Activated effector memory CD4-positive, alpha-beta T cell treated with anti-CD3 and anti-CD28 coated beads, Interleukin-2, amount 50 U/mL, for 16 hours (primary cell): ENCODE data around the gene MAPK1.
A peak's percentile ranks its signal among the peaks of the same experiment; 100 is the strongest.
"Not testable (repeated sequence)": the region's sequence is repeated elsewhere in the genome, so short reads cannot be mapped to it uniquely, and the experiment has no call there.

ENCODE experiments used
- DNase-seq: peaks from one replicate; pipeline ENCODE4 v3.0.0-alpha.2; 2020

Gene MAPK1

DNA sequence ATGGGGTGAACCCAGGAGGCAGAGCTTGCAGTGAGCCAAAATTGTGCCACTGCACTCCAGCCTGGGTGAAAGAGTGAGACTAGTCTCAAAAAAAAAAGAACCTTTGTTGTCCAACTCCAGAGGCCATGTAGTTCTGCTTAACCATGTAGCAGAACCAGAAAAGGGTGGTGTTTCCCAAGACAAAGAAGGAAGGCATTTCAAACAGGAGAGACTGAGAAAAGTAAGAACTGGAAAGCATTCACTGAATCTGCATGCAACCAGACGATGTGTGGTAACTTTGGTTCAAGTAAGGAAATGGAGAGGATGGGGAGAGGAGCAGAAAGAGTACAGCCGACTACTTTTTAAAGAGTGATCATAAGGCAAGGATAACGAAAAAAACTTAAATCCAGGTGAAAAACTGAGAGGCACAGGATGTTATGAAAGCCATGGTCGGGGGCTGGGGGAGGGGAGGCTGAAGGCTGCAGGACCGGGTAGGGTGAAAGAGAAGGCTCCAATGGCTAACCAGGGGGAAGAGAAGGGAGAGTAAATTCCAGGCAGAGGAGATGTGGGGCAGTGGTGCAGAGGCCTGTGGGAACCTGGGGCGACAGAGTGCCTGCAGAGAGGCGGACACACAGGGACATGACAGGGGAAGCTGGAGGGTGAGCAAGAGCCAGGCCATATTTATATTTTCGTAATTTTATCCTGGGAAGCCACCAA lies 48.8 kb downstream of the MAPK1 start:
- DNase-seq, result no peak

DNA sequence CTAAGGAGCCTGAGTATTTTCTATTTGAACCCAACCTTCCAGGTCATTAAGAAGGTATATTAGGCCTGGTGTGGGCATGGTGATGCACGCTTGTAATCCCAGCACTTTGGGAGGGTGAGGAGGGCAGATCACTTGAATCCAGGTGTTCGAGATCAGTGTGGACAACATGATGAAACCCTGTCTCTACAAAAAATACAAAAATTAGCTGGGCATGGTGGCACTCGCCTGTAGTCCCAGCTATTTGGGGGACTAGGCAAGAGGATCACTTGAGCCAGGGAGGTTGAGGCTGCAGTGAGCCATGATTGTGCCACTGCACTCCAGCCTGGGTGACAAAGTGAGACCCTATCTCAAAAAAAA lies 50.0 kb downstream of the MAPK1 start:
- DNase-seq, result not testable (repeated sequence)

DNA sequence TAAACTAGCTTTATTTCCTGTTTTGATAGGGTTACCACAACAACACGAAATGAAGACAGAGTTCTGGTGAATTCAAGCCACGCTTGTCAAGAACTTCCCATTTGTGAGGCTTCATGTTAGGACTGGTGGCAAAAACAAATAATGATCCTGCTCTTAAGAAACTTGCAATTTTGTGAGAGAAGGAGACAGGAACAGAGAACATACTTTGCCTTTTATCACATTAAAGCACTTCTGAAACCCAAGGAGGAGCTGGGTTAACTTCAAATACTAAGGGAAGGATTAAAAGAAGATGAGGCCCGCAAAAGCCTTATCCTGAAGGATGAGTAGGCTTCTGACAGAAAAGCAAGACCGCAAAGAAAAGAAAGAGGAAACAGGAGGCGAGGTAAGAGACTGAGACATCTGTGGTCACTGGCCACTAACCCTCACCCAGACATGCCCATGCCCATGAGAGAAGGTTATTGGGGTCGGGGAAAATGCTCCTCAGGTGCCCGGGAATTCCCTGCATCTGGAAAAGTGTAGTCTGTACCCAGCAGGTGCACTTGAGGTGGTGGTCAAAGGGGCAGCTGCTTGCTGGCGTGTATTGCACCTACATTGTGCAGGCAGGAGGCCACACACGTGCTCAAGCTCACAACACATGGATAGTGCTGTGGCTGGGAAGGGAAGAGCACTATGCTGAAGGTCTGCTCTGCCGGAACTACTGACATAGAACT lies 50.5 kb downstream of the MAPK1 start:
- DNase-seq, result no peak

DNA sequence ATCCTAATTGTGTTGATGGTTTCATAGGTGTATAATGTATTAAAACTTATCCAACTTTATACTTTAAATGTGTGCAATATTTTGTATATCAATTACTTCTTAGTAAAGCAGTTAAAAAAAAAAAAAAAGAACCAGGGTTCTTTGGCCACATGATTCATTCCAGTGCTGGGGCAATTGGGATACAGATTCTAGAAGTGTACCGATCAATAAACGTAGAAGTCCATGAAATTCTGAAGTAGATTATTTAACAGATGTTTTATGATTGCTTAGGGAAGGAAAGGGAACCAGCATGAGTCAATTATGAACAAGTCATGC lies 51.0 kb downstream of the MAPK1 start:
- DNase-seq, result no peak

DNA sequence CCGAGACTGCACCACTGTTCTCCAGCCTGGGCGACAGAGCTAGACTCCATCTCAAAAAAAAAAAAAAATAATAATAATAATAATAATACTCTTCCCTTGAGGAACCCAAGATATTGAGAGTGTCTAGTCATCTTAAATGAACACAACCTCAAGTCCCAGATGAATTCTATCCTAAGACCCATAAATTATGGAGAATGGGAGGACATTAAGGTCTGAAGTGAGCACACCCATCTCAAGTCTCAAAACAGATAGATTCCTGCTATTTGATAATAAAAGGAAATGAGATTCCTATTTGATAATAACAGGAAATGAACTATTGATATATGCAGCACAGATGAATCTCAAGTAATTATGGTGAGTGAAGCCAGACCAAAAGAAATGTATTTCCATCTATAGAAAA lies 51.5 kb downstream of the MAPK1 start:
- DNase-seq, result no peak

DNA sequence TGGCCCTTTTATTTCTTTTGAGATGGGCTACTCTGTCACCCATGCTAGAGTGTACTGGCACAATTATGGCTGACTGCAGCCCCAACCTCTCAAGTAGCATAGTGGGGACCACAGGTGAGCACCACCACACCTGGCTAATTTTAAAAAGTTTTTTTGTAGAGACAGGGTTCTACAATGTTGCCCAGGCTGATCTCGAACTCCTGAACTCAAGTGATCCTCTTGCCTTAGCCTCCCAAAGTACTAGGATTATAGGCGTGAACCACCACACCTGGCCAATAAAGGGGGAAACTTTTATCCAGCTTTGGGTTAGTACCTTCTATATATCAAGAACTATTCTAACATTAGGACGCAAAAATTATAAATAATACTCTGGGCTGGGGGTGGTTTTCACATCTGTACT lies 52.1 kb downstream of the MAPK1 start:
- no peak for DNase-seq

DNA sequence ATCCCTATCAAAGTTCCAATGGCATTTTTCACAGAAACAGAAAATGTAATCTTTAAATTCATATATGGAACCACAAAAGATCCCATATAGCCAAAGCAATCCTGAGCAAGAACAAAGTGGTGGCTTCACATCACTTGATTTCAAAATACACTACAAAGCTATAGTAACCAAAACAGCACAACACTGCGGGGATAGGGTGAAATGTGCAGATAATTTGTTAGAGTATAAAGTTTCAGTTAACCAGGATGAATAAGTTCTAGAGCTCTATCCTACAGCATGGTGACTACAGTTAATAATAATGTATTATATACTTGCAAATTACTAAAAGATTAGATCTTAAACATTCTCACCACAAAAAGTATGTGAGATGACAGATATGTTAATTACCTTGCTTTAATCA lies 55.5 kb downstream of the MAPK1 start:
- no peak for DNase-seq

DNA sequence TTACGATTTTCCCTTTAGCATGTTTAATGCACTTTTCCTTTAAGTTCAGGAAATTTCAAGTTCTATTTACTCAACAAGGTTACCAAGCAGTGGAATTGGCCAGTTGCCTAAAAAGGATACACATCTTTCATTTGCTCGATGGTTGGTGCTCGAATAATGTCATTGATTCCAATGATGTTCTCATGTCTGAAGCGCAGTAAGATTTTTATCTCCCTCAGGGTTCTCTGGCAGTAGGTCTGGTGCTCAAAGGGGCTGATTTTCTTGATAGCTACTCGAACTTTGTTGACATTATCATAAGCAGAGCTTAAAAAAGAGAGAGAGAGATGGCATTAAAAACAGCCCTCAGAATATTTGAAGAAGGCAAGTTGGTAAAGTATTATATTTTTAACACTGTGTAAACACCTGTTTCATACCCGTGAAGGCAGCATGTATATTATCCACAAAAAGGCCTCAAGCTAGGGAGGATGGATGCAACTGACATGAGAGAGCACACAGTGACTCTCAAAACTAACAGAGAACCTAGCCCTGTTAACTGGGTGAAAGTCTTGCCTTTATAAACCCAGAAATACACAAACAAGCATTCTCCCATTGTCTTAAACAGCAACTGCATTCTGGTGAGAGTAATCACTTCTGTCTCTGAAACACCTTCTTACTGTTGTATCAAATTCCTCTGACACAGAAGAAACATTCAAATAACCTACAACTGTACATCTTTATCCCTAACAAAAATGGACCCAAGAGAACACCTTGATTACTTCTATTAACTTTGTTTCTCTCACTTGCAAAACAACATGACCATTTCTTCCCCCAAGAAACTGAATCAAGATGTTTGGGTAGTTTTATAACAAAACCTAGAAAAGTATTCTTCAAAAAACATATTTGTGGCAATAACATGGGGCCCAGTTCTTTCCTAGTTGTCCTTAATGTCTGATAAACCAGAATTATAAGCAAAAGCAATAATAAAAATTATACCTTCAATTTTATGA lies 59.6 kb downstream of the MAPK1 start:
- DNase-seq, result no peak

DNA sequence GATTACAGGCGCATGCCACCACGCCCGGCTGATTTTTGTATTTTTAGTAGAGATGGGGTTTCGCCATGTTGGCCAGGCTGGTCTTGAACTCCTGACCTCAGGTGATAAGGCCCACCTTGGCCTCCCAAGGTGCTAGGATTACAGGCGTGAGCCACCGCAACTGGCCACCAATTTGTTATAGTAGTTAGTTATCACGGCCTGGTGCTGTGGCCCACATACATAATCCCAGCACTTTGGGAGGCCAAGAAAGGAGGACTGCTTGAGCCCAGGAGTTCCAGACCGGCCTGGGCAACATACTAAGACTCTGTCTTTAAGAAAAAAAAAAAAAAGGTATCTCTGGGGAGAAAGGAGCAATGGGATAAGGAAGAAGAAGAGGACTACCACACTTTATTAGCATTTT lies 62.1 kb downstream of the MAPK1 start:
- DNase-seq, result not testable (repeated sequence)

DNA sequence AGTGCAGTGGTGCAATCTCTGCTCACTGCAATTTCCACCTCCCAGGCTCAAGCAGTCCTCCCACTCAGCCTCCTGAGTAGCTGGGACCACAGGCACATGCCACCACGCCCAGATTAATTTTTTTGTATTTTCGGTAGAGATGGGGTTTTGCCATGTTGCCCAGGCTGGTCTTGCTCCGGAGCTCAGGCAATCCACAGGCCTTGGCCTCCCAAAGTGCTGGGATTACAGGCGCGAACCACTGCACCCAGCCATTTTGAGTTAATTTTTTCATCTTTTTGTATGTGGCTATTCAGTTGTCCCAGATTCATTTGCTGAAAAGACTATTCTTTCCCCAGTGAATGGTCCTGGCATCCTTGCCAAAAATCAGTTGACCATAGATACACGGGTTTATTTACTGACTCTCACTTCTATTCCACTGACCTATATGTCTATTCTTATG lies 63.6 kb downstream of the MAPK1 start:
- no peak for DNase-seq

DNA sequence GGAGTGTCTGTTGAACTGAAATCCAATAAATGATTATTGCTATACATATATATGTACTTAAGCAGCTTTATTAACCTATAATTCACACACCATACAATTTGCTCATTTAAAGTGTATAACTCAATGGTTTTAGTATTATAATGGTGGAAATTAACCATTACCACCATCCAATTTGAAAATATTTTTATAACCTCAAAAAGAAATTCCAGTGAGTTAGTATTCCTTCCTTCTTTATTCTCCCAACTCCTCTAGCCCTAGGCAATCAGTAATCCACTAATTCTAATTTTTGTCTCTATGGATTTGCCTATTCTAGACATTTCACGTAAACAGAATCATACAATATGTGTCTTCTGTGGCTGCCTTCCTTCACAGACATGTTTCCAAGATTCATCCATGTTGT lies 64.8 kb downstream of the MAPK1 start:
- no peak for DNase-seq

DNA sequence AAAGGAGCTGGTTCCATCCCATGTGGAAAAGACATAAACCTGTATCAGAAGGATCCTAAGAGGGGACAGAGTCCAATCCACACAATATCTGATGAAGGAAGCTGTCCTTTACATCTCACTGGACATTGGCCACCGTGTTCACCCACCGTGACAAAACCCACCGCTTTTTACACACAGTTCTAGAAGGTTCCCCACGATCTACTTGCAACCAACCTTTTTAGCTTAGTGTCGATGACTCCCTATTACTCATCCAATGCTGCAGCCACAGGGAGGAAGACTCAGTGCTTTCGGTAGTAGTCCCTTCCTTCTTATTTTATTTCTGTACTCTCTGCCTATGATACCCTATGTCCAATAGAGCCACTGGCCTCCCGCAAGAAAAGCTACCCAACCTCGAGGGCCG lies 65.4 kb downstream of the MAPK1 start:
- no peak for DNase-seq

DNA sequence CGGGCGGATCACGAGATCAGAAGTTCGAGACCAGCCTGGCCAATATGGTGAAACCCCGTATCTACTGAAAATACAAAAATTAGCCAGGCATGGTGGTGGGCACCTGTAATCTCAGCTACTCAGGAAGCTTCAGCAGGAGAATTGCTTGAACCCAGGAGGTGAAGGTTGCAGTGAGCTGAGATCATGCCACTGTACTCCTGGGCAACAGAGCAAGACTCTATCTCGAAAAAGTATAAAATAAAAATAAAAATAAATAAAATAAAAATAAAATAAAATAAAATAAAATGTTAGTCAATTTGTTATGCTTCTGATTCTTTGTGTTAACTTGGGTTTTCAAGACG lies 66.2 kb downstream of the MAPK1 start:
- not testable (repeated sequence) for DNase-seq

DNA sequence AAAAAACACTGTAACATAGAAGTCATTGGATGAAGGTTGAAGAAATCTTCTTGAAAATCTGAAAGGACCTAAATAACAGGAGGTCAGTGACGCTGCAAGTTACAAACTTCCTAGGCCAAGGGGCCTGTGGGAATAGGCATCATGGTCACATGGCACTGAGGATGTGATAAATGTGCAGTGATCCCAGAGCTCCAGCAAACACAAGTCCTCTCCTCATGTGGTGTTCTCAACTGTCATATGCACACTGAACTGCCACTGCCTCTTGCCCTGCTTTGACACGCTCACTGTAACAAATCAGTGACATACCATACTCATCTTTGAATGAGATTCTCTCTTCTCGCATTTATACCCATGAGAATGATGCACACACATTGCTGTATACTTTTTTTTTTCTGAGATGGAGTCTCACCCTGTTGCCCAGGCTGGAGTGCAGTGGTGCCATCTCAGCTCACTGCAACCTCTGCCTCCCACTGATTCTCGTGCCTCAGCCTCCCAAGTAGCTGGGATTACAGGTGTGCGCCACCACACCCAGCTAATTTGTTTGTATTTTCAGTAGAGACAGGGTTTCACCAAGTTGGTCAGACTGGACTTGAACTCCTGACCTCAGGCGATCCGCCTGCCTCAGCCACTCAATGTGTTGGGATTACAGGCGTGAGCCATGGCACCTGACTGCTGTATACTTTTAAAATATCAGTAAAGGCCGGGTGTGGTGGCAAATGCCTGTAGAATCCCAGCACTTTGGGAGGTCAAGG lies 66.7 kb downstream of the MAPK1 start:
- DNase-seq, result no peak

DNA sequence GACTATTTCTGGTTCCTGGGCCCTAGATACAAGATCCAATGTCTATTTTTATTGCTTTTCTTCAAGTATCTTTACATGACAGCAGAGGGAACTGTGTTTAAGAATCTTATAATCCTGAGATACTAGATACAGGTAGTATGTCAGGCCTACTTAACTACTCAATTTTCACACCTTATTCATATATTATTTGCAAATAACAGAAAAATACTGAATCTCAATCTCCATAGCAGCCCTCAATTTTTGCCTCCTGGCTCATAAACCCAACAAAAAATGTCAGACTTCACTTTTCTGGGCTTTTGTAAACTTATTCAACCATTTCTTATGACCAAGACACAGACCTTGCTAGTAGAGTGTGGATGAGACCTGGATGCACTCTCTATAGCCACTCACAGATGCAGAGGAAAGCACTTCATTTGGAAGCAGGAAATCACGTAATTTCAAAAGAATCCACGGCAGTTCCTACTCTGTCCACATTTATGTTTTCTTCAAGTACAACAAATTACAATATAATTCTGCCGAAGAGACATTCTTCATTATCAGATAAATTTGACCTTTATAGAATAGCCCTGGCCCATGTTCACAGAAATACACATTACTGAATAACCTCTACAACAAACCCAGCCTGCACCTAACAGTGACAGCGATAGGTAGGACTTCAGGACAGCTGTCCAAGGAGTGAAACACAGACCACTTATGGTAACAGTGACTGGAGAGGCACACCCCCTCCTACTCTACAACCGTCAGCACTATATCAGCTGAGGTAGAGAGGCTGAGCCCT lies 69.8 kb downstream of the MAPK1 start:
- DNase-seq, result no peak

DNA sequence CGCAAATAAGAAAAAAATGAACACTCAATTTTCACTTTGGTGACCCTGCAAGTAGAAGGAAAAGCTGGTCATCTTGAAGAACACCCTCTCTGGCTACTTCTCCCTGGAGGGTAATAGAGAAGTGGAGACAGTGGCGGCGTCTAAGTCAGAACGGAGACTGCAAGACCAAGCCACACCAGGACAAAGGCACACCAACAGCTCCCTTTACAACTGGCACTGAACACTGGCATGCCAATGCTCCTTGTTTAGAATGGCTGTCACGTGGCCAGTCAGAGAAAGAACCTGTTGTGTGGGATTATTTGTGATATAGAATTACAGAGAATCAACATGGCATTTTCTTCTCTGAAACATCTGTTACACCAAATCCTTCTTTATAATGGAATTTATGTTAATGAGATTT lies 70.6 kb downstream of the MAPK1 start:
- no peak for DNase-seq

DNA sequence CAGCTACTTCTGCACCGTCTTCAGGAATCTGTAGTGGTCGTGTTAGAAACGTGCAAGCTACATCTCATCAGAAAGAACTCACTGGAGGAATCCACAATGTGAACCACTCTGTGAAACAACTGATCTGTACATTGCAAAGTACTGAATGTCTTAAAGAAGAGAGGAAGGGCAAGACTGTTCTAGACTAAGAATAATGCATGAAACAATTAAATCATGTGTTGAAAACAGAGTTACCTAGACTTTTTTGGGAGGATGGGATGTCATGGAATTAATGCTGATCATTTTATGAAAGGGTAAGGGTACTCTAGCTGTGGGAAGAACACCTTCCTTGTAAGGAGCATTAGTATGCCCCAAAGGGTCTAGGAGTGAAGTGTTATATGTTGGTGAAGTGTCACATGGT lies 71.2 kb downstream of the MAPK1 start:
- DNase-seq, result no peak

DNA sequence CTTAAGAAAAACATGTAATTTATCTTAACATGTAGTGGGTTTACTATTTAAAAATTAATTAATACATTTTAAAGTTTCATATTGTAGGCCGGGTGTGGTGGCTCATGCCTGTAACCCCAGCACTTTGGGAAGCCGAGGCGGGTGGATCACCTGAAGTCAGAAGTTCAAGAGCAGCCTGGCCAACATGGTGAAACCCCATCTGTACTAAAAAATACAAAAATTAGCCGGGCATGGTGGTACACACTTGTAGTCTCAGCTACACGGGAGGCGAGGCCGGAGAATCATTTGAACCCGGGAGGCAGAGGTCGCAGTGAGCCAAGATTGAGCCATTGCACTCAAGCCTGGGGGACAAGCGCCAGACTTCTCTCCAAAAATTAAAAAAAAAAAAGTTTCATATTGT lies 73.7 kb downstream of the MAPK1 start:
- not testable (repeated sequence) for DNase-seq

DNA sequence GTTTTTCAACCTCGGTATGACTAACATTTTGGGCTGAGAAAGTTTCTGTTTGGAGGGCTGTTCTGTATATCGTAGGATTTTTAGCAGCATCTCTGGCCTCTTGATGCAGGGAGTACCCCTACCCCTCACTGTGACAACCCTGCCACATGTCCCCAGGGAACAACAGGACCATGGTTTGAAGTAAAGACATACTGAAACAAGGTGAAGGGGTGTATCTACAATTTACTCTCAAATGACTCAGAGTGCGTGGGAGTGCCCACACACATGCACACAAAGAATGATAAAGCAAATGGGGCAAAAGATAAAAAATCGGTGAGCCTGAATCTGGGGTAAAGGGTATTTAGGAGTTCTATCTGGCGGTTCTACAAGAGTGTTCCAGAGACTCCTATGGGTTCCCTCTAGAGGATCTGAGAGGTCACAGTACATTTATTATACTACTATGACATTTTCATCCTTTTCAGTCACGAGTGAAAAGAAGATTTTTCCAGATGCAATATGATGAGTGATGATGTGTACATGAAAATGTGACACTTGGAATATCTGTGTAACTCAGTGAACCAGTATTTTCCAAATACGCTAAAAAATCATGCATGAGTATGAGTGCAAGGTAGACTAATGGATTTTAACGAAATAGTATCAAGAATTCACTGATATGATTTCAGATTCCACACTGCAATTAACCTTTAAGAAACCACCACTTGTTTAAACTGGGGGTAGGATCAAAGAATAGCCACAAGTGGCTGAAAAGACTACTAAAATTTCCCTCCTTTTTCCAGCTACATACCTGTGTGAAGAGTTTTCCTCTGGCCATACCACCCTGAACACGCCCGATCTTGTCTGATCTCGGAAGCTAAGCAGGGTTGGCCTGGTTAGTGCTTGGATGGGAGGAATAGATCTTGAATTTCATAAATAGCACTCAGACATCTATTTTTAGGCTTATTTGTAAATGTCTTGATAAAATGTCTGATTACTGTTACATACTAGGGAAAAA lies 75.5 kb downstream of the MAPK1 start:
- peak; percentile 81 for DNase-seq

DNA sequence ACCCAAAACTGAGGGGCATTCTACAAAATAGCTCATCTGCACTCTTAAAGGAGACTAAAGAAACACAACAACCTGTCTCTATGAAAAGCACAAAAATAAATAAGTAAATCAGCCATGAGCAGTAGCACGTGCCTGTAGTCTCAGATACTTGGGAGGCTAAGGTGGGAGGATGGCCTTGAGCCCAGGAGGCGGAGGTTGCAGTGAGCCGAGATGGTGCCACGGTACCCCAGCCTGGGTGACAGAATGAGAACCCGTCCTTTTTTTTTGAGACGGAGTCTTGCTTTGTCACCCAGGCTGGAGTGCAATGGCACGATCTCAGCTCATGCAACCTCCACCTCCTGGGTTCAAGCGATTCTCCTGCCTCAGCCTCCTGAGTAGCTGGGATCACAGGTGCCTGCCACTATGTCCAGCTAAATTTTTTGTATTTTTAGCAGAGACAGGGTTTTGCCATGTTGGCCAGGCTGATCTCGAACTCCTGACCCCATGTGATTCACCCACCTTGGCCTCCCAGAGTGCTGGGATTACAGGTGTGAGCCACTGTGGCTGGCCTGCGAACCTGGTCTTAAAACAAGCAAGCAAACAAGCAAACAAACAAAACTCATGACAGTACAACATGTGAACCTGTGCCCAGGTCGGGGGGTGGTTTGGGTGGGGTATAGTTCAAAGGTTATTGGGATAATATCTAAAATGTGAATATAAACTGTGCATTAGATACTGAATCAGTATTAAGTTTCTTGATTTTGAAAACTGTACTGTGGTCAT lies 76.4 kb downstream of the MAPK1 start:
- not testable (repeated sequence) for DNase-seq
